Ammon's horn (tissue), 1 donor: Measurements from ENCODE around the gene ARMH3.
"Not testable (repeated sequence)": the region's sequence is repeated elsewhere in the genome, so short reads cannot be mapped to it uniquely, and the experiment has no call there.

ENCODE experiments used
- DNase-seq: peaks from one replicate; pipeline ENCODE4 v3.0.0-alpha.2; 2016; ENCODE audit warnings: low spot score

ARMH3 gene

GRCh38 chr10:101980677-101981076 lies 75.3 kb downstream of the ARMH3 start:
- not testable (repeated sequence) for DNase-seq

DNA sequence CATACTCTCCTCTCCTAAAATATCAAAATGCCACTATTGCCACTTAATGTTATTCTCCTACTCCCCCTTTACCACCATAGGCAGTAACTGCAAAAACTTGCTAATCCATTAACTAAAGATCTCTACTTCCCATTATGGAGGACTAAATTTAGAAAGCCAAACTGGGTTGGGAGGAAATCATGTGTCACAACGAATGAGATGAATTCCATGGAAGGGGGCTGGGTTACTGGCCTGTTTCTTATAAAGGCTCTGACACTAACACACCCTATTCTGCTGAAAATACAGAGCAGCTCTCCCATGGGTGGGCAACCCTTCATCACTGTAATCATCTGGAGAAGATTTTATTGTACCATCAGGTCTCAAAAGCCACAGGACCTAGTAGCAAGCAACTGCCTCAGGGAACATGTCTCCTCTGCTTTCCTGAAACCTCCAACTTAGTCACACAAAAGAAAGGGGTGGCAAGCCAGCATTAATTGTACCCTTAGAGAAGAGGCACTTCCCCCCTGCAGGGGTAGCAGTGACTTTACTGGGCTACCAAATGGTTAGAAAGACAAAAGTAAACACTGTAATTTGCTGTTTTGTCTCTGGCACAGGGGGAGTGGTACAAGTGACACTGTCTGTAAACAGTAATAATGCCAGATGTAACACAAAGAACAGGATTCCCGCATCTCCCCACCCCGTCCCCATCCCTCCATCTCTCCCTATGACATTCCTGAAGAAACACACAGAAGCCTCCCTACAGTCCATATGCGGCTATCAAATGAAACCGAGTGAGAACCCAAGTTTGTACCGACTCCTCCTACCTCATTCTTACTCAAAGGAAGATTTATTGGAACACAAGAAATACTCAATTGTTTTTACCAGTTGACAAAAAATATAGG lies 81.6 kb downstream of the ARMH3 start:
- DNase-seq = peak; percentile 12

- DNase-seq = no peak
Measured at GRCh38 chr10:101972761-101973160, 83.2 kb downstream of the ARMH3 start.

GRCh38 chr10:101969412-101969922 lies 86.5 kb downstream of the ARMH3 start:
- no peak for DNase-seq

GRCh38 chr10:101968940-101969321 lies 87.0 kb downstream of the ARMH3 start:
- DNase-seq = no peak

DNA sequence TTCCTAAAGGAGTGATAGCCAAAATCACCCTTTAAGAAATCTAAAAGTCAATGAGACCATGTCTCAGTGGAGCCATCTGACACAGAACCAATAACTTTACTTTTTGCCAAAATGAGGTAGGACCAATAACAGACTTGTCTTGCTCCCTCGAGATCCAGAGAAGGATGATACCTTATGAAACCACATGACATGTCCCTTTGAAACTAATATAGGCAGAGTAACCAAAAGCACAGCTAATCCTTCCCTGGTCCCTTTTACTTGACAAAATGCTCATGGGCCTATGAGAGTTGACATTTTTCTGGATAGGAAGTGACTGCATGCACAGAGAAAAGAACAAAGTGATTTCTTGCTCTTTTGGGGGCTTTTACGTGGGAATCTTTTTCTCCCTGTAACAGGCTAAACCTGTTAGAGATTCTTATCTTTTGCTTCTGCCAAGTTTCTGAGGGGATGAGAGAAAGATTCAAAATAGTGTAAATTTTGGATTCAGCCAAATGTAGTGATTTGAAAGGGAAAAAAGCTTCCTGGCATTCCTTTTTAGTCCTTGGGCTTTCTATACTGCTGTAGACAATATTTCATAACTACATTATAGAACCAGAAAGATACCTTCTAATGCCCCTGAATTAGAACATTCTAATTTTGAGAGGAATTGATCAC lies 87.6 kb downstream of the ARMH3 start:
- no peak for DNase-seq

DNA sequence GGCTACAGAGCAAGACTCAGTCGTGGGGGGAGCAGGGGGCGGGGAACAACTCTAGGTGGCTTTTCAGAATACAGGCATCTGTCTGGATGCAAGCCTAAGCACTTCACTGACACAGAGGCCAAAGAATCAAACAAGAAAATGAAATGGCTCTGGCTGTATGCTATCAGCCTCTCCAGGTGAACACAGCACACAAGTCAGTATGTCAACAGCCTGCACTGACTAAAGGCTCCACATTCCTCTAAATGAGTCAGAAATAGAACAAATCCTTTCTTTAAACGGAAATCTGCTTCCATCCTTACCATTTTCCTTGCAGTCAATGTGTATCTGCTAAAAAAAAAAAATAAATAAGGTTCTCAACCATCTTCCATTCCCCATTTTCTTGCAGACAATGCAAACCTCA lies 88.3 kb downstream of the ARMH3 start:
- DNase-seq = no peak

GRCh38 chr10:101967119-101967518 lies 88.9 kb downstream of the ARMH3 start:
- DNase-seq = no peak

DNA sequence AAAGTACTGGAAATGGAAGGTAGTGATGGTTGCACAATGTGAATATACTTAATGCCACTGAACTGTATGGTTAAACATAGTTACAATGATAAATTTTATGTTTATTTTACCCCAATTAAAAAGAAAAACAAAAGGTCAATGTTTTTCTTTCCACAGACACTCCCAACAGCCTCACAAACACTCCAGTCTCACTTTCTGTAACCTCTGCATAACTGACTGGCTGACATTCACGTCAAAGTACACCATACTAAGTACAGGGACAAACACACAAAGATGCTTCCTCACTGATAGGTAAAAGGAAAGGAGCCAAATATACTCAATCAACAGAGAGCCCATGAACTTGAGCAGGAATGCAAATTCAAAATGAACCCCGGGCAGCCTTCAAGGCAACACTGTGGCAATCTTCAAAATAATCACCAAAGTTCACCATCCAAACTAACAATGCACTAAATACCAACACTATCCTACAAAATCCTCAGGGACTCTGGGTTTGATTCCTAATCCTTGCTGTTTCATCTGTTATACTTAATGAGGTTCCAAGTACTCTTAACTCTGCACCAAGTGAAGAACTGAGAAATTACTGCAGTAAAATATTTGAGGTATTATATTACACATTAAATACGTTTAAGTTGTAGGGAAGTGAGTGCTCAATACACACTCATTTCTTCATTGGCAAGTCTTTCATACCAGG lies 90.8 kb downstream of the ARMH3 start:
- no peak for DNase-seq

DNA sequence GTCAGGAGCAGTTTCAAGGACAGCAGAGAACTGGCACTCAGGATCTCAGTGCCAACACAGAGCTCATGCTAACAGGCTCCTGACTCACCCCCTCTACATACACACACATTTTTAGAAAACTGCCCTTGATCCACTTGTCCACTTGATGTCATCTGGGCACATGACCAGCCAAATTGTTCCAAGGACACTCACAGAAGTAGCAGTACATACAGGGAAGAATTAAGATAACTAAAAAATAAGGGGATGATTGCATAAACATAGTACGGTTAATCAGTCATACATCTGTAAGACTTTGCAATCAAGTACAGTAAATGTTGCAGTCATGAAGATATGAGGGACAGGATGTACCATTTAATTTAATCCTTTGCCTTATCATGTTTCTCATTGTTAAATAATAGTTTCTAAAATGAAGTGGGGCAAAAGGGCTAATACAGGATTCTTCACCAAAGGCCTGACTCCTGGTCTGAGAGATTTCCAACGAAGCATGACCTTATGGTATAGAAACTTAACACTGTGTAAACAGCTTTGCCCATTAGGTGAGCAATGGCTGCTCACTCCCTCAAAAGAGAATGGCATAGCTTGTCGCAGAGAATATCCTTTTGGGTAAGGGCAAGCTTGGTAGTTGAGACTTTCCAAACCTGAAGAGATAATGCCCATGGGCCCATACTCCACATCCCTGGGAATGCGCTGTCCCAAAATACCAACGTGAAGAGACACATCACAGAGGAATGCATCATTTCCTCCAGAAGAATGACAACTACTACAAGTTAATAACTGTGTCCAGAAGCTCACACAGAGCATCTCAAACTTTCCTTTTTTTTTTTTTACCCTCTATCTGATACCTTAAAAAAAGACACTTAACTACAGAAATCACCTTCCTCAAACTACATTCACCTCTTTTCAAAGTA lies 94.1 kb downstream of the ARMH3 start:
- no peak for DNase-seq

DNA sequence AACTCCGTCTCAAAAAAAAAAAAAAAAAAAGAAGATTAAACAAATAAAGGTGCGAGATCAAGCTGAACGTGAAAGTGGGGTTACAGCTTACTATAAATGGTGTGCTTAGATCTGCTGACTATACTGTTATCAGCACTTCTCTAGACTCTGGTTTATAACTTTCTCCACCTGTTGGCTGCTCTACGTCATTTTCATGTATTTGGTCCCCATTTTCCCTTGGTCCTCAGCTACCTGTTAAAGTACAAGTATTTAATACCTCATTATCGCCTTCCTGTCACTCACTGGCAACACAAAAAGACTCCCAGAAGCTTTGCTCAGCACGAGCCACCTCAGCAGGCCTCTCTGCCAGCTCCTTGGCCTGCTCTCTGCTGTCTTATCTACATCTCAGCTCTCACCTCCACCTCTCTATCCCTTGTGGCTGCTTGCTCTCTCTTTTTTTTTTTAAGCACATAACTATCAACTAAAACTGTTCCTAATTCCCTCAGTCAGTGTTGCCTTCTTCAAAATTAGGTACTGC lies 95.0 kb downstream of the ARMH3 start:
- no peak for DNase-seq

- DNase-seq = peak; percentile 31
Measured at GRCh38 chr10:101959346-101959916, 96.5 kb downstream of the ARMH3 start.

GRCh38 chr10:101958691-101959090 lies 97.3 kb downstream of the ARMH3 start:
- DNase-seq = no peak

- DNase-seq = no peak
Measured at GRCh38 chr10:101956898-101957297, 99.1 kb downstream of the ARMH3 start.

DNA sequence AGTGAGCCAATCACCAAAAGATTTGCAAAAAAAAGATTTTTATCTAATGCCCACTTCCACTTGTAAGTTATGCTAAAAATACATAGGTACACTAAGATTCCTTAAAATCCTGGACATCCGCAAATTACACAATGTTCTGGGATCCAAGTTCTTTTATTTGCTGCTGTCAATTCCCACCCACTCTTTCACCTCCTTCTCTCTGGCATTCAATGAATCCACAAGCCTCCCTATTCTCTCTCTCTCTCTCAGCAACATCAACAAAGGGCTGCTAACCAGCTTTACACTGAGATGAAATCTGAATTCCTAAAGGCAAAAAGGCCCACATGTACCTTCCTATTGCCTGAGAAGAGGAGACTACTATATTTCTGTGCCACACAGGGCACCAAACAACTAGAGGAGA lies 99.9 kb downstream of the ARMH3 start:
- DNase-seq = peak; percentile 24

- no peak for DNase-seq
Measured at GRCh38 chr10:101952191-101952590, 103.8 kb downstream of the ARMH3 start.

DNA sequence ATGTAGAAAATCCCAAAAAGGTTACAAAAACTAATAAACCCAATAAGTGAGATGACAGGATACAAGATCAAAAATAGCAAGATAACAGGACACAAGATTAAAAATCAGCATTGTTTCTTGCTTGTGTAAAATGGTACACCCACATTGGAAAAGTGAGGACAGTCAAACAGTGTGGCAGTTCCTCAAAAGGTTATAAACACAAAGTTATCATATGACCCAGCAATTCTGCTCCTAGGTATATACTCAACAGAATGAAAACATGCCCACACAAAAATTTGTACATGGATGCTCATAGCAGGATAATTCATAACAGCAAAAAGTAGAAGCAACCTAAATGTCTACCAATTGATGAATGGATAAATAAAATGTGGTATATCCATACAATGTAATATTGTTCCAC lies 105.8 kb downstream of the ARMH3 start:
- DNase-seq = no peak

GRCh38 chr10:101941871-101942270 lies 114.1 kb downstream of the ARMH3 start:
- DNase-seq = no peak

GRCh38 chr10:101940916-101941315 lies 115.1 kb downstream of the ARMH3 start:
- DNase-seq = no peak

DNA sequence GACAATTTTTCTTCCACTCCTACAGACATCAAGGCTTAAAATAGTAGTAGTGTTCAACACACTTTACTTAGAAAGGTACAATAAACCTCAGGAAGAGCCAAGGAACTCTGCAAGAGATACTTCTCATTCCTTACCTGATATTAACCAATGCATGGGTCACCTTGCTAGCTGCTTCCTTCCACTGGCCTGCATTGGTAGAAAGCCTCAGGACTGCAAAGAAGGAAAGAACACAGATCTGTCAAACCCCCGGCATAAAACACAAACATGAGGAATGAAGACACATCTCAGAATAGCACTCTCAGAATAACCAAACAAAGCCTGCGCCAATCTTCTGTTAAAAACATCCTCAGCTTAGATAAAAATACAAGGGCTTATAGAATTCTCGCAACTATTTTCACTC lies 116.2 kb downstream of the ARMH3 start:
- no peak for DNase-seq

DNA sequence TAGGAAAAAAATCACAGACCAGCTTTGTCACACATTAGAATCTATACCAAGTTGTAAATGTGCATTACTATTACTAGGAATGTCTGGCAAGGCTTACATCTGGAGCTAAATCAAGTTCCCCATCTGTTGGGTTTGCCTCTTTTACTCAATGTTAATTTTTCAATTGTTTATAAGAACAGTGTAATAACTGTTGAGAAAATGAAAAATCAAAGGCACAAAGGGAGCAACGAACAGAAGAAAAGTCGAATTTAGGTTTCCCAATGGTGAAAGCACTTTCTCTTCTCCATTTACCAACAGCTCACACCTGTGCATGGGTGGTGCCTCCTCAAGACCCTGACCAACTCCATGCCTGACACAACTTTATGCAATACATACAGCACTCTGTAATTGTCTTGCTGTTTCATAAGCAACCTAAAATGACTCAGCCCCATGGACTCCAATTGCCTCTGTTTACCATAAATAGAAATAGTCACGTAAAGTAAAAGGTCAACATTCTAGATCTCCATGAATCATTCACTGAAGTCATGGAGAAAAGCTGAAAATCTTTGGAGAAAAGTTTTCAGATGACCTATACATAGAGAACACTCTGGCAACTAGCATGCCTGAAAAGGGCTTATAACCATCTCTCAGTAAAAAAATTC lies 116.8 kb downstream of the ARMH3 start:
- no peak for DNase-seq
